SK-N-SH (cell line): ENCODE results near the gene SOCS2. TPM values are rescaled to one million over a fixed set of nuclear protein-coding genes. Genes with fewer than 3 reads are reported as not detected.

Experiments
- CTCF ChIA-PET: fragments of 300-600, 350-600 bp; formaldehyde crosslinking; extraction: SDS; loops from one replicate; lab custom pipeline; 2021; lab: Yijun Ruan, JAX
- POLR2A ChIA-PET: fragments of 350-600 bp; sonication (Branson Sonifier 250); formaldehyde crosslinking; extraction: SDS; loops from one replicate; lab custom pipeline; 2020; ENCODE audit warnings: antibody characterized with exemption, inconsistent platforms; lab: Yijun Ruan, JAX
- DNase-seq: peaks from one replicate; pipeline ENCODE4 v3.0.0; 2012
- H2AFZ ChIP-seq: fragments of 200-600 bp; sonication (generic); 2 replicates; pipeline ENCODE4 v1.8.1; 2016; ENCODE audit warnings: antibody characterized with exemption, mild to moderate bottlenecking, low read depth
- H3F3A ChIP-seq: fragments of 200-600 bp; sonication (generic); replicated peaks from 2 replicates; pipeline ENCODE3; 2016; ENCODE audit warnings: antibody characterized with exemption, mild to moderate bottlenecking; ENCODE audit not compliant: insufficient read depth
- H3K27ac ChIP-seq, 2 experiments: fragments of 200-500 bp in 1 of 2; fragments of 200-600 bp in 1 of 2; sonication (Bioruptor generic) in 1 of 2; sonication (generic), shearing (Covaris generic) in 1 of 2; 2 replicates each; pipeline versions ENCODE4 v1.5.1 to v1.6.1; 2014 to 2016; ENCODE audit warnings: low read depth in 2 of 2, inconsistent platforms in 1 of 2, low read length in 1 of 2, mild to moderate bottlenecking in 1 of 2, mixed read lengths in 1 of 2
- H3K27me3 ChIP-seq: fragments of 200-600 bp; sonication (generic), shearing (Covaris generic); 2 replicates; pipeline ENCODE4 v1.6.1; 2016; ENCODE audit warnings: mixed run types; ENCODE audit not compliant: insufficient read depth
- H3K36me3 ChIP-seq, 2 experiments: fragments of 200-500 bp in 1 of 2; fragments of 200-600 bp in 1 of 2; sonication (Bioruptor generic) in 1 of 2; sonication (generic) in 1 of 2; replicated peaks in 1 of 2; 2 replicates each; pipeline versions ENCODE3 to v1.5.1; 2014 to 2016; ENCODE audit warnings: low read length in 1 of 2, mild to moderate bottlenecking in 1 of 2; ENCODE audit not compliant: insufficient read depth in 2 of 2, control insufficient read depth in 1 of 2
- H3K4me1 ChIP-seq, 2 experiments: fragments of 200-500 bp in 1 of 2; fragments of 200-600 bp in 1 of 2; sonication (Bioruptor generic) in 1 of 2; sonication (generic), shearing (Covaris generic) in 1 of 2; 2 replicates each; pipeline versions ENCODE4 v1.5.1 to v1.6.1; 2014 to 2016; ENCODE audit warnings: low read depth in 1 of 2, low read length in 1 of 2, mixed run types in 1 of 2; ENCODE audit not compliant: insufficient read depth in 2 of 2, control insufficient read depth in 1 of 2
- H3K4me2 ChIP-seq: fragments of 200-600 bp; sonication (generic), shearing (Covaris generic); 2 replicates; pipeline ENCODE4 v1.6.1; 2017; ENCODE audit warnings: mixed run types
- H3K4me3 ChIP-seq, 2 experiments: fragments of 200-500 bp in 1 of 2; fragments of 200-600 bp in 1 of 2; sonication (Bioruptor generic) in 1 of 2; sonication (generic), shearing (Covaris generic) in 1 of 2; 2 replicates each; pipeline versions ENCODE4 v1.5.1 to v1.8.1; 2014 to 2016; ENCODE audit warnings: low read depth in 2 of 2, inconsistent platforms in 1 of 2, low read length in 1 of 2, mild to moderate bottlenecking in 1 of 2, mixed read lengths in 1 of 2, moderate library complexity in 1 of 2
- H3K79me2 ChIP-seq: fragments of 200-600 bp; sonication (generic); 2 replicates; pipeline ENCODE4 v1.8.1; 2017; ENCODE audit warnings: mild to moderate bottlenecking; ENCODE audit not compliant: insufficient read depth
- H3K9ac ChIP-seq: fragments of 200-600 bp; sonication (generic); 2 replicates; pipeline ENCODE4 v1.6.1; 2017; ENCODE audit warnings: mixed run types
- H3K9me2 ChIP-seq: fragments of 200-600 bp; sonication (generic); 2 replicates; pipeline ENCODE4 v1.6.1; 2017; ENCODE audit warnings: mixed run types
- H3K9me3 ChIP-seq: fragments of 200-600 bp; sonication (generic); 2 replicates; pipeline ENCODE4 v1.6.1; 2017; ENCODE audit warnings: mixed run types, mild to moderate bottlenecking, moderate library complexity
- H4K20me1 ChIP-seq: fragments of 200-600 bp; sonication (generic); 2 replicates; pipeline ENCODE4 v1.6.1; 2017; ENCODE audit warnings: mild to moderate bottlenecking, mixed run types; ENCODE audit not compliant: insufficient read depth
- ELF1 ChIP-seq: IDR thresholded peaks from 2 replicates; pipeline ENCODE4 v1.4.0; 2012
- EZH2phosphoT487 ChIP-seq: fragments of 200-600 bp; sonication (generic); IDR thresholded peaks from 2 replicates; pipeline ENCODE4 v1.6.1; 2017; ENCODE audit warnings: low read depth, mixed run types, mild to moderate bottlenecking, antibody characterized with exemption, moderate library complexity, borderline replicate concordance
- FOSL2 ChIP-seq: IDR thresholded peaks from 2 replicates; pipeline ENCODE4 v1.4.0; 2012; ENCODE audit warnings: low read depth, mild to moderate bottlenecking, moderate library complexity, borderline replicate concordance
- FOXJ3 ChIP-seq: sonication (generic); formaldehyde crosslinking; IDR thresholded peaks from 2 replicates; pipeline ENCODE4 v1.5.1; 2020; ENCODE audit warnings: mild to moderate bottlenecking, missing genetic modification reagents
- GABPA ChIP-seq: IDR thresholded peaks from 2 replicates; pipeline ENCODE4 v1.4.0; 2012; ENCODE audit warnings: low read depth, mild to moderate bottlenecking
- GATA2 ChIP-seq: sonication (generic); formaldehyde crosslinking; IDR thresholded peaks from 2 replicates; pipeline ENCODE4 v1.5.0; 2020; ENCODE audit warnings: mild to moderate bottlenecking, missing genetic modification reagents
- MXI1 ChIP-seq: IDR thresholded peaks from 2 replicates; pipeline ENCODE4 v1.6.1; 2012; ENCODE audit warnings: mild to moderate bottlenecking, low read depth, low read length, improper control_type of control experiment
- NRF1 ChIP-seq: IDR thresholded peaks from 2 replicates; pipeline ENCODE4 v1.6.1; 2012; ENCODE audit warnings: low read depth, mild to moderate bottlenecking, low read length
- PBX3 ChIP-seq: IDR thresholded peaks from 2 replicates; pipeline ENCODE4; 2012
- RAD21 ChIP-seq: IDR thresholded peaks from 2 replicates; pipeline ENCODE4 v1.6.1; 2012; ENCODE audit warnings: mild to moderate bottlenecking, low read length
- RCOR1 ChIP-seq: fragments of 150-350 bp; IDR thresholded peaks from 2 replicates; pipeline ENCODE4 v1.6.1; 2017; ENCODE audit warnings: antibody characterized with exemption, low read length
- RFX5 ChIP-seq: IDR thresholded peaks from 2 replicates; pipeline ENCODE4 v1.6.1; 2012; ENCODE audit warnings: mild to moderate bottlenecking, improper control_type of control experiment, low read length
- RXRA ChIP-seq: IDR thresholded peaks from 2 replicates; pipeline ENCODE4 v1.4.0; 2012; ENCODE audit warnings: low read depth, mild to moderate bottlenecking, borderline replicate concordance
- SIN3A ChIP-seq: IDR thresholded peaks from 2 replicates; pipeline ENCODE4 v1.6.1; 2012; ENCODE audit warnings: low read depth, mild to moderate bottlenecking, low read length, moderate library complexity, borderline replicate concordance
- TAF1 ChIP-seq: IDR thresholded peaks from 2 replicates; pipeline ENCODE4 v1.6.1; 2012; ENCODE audit warnings: low read depth, mild to moderate bottlenecking, low read length, moderate library complexity, borderline replicate concordance
- TCF12 ChIP-seq: IDR thresholded peaks from 2 replicates; pipeline ENCODE4 v1.4.0; 2012
- TEAD4 ChIP-seq: IDR thresholded peaks from 2 replicates; pipeline ENCODE4 v1.4.0; 2012; ENCODE audit warnings: mild to moderate bottlenecking, borderline replicate concordance; ENCODE audit not compliant: insufficient read depth
- WGBS: methylation state at CpG from one replicate; pipeline ENCODE4 v1.1.6; 2017; ENCODE audit warnings: low lambda C conversion rate; 5-methylcytosine and 5-hydroxymethylcytosine counted together
- polyA plus RNA-seq, 3 experiments: library from polyadenylated mRNA; depleted of rRNA; stranded (reverse); fragments of >200 nt; gene quantifications; 2 replicates each; pipeline ENCODE4 v1.2.3, GENCODE V29; 2012
- TF ChIP-seq, protein P1 (sequence below): IDR thresholded peaks from 2 replicates; pipeline ENCODE4 v1.4.0; 2012; ENCODE audit warnings: low read depth
- TF ChIP-seq, protein P2 (sequence below): fragments of 150-350 bp; IDR thresholded peaks from 2 replicates; pipeline ENCODE4 v1.6.1; 2016; ENCODE audit warnings: mild to moderate bottlenecking, low read depth, low read length
- TF ChIP-seq, protein P3 (sequence below): IDR thresholded peaks from 2 replicates; pipeline ENCODE4 v1.4.0; 2012; ENCODE audit warnings: low read depth, borderline replicate concordance
- TF ChIP-seq, protein P4 (sequence below): IDR thresholded peaks from 2 replicates; pipeline ENCODE4 v1.6.1; 2012; ENCODE audit warnings: mild to moderate bottlenecking, low read depth, low read length, moderate library complexity

Gene SOCS2
- polyA plus RNA-seq, 1 of the 3 experiments (the other 2 are of a cell fraction), result 24.1 TPM

- CTCF ChIA-PET, result no interaction called here
- no peaks in the 10 kb centered on the region for H3K79me2 ChIP-seq
- H3K27me3 ChIP-seq, result no peaks in the 10 kb centered on the region
- H3F3A ChIP-seq, result peaks cover under 1% of the 10 kb centered on the region
- TF ChIP-seq, protein P1, sequence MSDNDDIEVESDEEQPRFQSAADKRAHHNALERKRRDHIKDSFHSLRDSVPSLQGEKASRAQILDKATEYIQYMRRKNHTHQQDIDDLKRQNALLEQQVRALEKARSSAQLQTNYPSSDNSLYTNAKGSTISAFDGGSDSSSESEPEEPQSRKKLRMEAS, result no peak
- TF ChIP-seq PBX3 (no peak), EZH2phosphoT487 (no peak), NRF1 (no peak), TAF1 (no peak), ELF1 (no peak), SIN3A (no peak), TEAD4 (no peak), RFX5 (no peak), RAD21 (no peak), FOXJ3 (no peak)
- TF ChIP-seq, protein P2, sequence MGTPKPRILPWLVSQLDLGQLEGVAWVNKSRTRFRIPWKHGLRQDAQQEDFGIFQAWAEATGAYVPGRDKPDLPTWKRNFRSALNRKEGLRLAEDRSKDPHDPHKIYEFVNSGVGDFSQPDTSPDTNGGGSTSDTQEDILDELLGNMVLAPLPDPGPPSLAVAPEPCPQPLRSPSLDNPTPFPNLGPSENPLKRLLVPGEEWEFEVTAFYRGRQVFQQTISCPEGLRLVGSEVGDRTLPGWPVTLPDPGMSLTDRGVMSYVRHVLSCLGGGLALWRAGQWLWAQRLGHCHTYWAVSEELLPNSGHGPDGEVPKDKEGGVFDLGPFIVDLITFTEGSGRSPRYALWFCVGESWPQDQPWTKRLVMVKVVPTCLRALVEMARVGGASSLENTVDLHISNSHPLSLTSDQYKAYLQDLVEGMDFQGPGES, result no peak
- TF ChIP-seq, protein P3, sequence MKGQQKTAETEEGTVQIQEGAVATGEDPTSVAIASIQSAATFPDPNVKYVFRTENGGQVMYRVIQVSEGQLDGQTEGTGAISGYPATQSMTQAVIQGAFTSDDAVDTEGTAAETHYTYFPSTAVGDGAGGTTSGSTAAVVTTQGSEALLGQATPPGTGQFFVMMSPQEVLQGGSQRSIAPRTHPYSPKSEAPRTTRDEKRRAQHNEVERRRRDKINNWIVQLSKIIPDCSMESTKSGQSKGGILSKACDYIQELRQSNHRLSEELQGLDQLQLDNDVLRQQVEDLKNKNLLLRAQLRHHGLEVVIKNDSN, result no peak
- TF ChIP-seq, all 33 proteins: peak for 0
- Histone ChIP-seq H4K20me1 (no peaks in the 10 kb centered on the region), H3K4me2 (no peak overlapping the region), H3K27ac (no peak overlapping the region), H3K4me1 (peaks cover 0 to 1% of the 10 kb centered on the region in 2 experiments; a peak in 1 of 4 replicates), H3K36me3 (no peaks in the 10 kb centered on the region), H3K9me2 (no peaks in the 10 kb centered on the region), H2AFZ (no peak overlapping the region), H3K9ac (no peak overlapping the region), H3K9me3 (no peaks in the 10 kb centered on the region), H3K4me3 (no peak overlapping the region)
- 92% methylated on average over 8 of the region's 8 CpGs for WGBS
- DNase-seq, result no peak
- POLR2A ChIA-PET, result no interaction called here
Measured at GRCh38 chr12:93616584-93617101, 44.2 kb downstream of the SOCS2 start.

GRCh38 chr12:93618891-93619410 lies 46.5 kb downstream of the SOCS2 start:
- Histone ChIP-seq H3K36me3 (no peaks in the 10 kb centered on the region), H3K27me3 (no peaks in the 10 kb centered on the region), H3F3A (peaks cover 11% of the 10 kb centered on the region), H3K79me2 (no peaks in the 10 kb centered on the region), H2AFZ (no peak overlapping the region), H3K9ac (no peak overlapping the region), H4K20me1 (no peaks in the 10 kb centered on the region), H3K9me3 (no peaks in the 10 kb centered on the region), H3K4me2 (no peak overlapping the region), H3K4me3 (no peak overlapping the region), H3K9me2 (no peaks in the 10 kb centered on the region), H3K27ac (no peak overlapping the region), H3K4me1 (peaks cover 0 to 13% of the 10 kb centered on the region in 2 experiments; a peak in 2 of 4 replicates)
- ChIA-PET POLR2A (no interaction called here), CTCF (interaction anchor here (1.6 kb wide), 1 partner anchor 10 kb away, joined by 3 read pairs; no protein-coding TSS in a partner anchor)
- WGBS, result 84% methylated on average over 8 of the region's 8 CpGs
- no peak for DNase-seq
- TF ChIP-seq FOXJ3 (no peak), RFX5 (no peak), MXI1 (no peak), TCF12 (no peak), GABPA (no peak), ELF1 (no peak), GATA2 (CRISPR knock-in tag) (no peak), RCOR1 (no peak), FOSL2 (no peak), RXRA (no peak)
- TF ChIP-seq, protein P4, sequence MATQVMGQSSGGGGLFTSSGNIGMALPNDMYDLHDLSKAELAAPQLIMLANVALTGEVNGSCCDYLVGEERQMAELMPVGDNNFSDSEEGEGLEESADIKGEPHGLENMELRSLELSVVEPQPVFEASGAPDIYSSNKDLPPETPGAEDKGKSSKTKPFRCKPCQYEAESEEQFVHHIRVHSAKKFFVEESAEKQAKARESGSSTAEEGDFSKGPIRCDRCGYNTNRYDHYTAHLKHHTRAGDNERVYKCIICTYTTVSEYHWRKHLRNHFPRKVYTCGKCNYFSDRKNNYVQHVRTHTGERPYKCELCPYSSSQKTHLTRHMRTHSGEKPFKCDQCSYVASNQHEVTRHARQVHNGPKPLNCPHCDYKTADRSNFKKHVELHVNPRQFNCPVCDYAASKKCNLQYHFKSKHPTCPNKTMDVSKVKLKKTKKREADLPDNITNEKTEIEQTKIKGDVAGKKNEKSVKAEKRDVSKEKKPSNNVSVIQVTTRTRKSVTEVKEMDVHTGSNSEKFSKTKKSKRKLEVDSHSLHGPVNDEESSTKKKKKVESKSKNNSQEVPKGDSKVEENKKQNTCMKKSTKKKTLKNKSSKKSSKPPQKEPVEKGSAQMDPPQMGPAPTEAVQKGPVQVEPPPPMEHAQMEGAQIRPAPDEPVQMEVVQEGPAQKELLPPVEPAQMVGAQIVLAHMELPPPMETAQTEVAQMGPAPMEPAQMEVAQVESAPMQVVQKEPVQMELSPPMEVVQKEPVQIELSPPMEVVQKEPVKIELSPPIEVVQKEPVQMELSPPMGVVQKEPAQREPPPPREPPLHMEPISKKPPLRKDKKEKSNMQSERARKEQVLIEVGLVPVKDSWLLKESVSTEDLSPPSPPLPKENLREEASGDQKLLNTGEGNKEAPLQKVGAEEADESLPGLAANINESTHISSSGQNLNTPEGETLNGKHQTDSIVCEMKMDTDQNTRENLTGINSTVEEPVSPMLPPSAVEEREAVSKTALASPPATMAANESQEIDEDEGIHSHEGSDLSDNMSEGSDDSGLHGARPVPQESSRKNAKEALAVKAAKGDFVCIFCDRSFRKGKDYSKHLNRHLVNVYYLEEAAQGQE, result no peak
